SK-N-SH (cell line): Measurements from ENCODE around the gene AQP1. TPM values are rescaled to one million over a fixed set of nuclear protein-coding genes. Genes with fewer than 3 reads are reported as not detected.

Experiments
- CTCF ChIA-PET: fragments of 300-600, 350-600 bp; formaldehyde crosslinking; extraction: SDS; loops from one replicate; lab custom pipeline; 2021; lab: Yijun Ruan, JAX
- POLR2A ChIA-PET: fragments of 350-600 bp; sonication (Branson Sonifier 250); formaldehyde crosslinking; extraction: SDS; loops from one replicate; lab custom pipeline; 2020; ENCODE audit warnings: antibody characterized with exemption, inconsistent platforms; lab: Yijun Ruan, JAX
- DNase-seq: peaks from one replicate; pipeline ENCODE4 v3.0.0; 2012
- H2AFZ ChIP-seq: fragments of 200-600 bp; sonication (generic); 2 replicates; pipeline ENCODE4 v1.8.1; 2016; ENCODE audit warnings: antibody characterized with exemption, mild to moderate bottlenecking, low read depth
- H3F3A ChIP-seq: fragments of 200-600 bp; sonication (generic); replicated peaks from 2 replicates; pipeline ENCODE3; 2016; ENCODE audit warnings: antibody characterized with exemption, mild to moderate bottlenecking; ENCODE audit not compliant: insufficient read depth
- H3K27ac ChIP-seq, 2 experiments: fragments of 200-500 bp in 1 of 2; fragments of 200-600 bp in 1 of 2; sonication (Bioruptor generic) in 1 of 2; sonication (generic), shearing (Covaris generic) in 1 of 2; 2 replicates each; pipeline versions ENCODE4 v1.5.1 to v1.6.1; 2014 to 2016; ENCODE audit warnings: low read depth in 2 of 2, inconsistent platforms in 1 of 2, low read length in 1 of 2, mild to moderate bottlenecking in 1 of 2, mixed read lengths in 1 of 2
- H3K27me3 ChIP-seq: fragments of 200-600 bp; sonication (generic), shearing (Covaris generic); 2 replicates; pipeline ENCODE4 v1.6.1; 2016; ENCODE audit warnings: mixed run types; ENCODE audit not compliant: insufficient read depth
- H3K36me3 ChIP-seq, 2 experiments: fragments of 200-500 bp in 1 of 2; fragments of 200-600 bp in 1 of 2; sonication (Bioruptor generic) in 1 of 2; sonication (generic) in 1 of 2; replicated peaks in 1 of 2; 2 replicates each; pipeline versions ENCODE3 to v1.5.1; 2014 to 2016; ENCODE audit warnings: low read length in 1 of 2, mild to moderate bottlenecking in 1 of 2; ENCODE audit not compliant: insufficient read depth in 2 of 2, control insufficient read depth in 1 of 2
- H3K4me1 ChIP-seq, 2 experiments: fragments of 200-500 bp in 1 of 2; fragments of 200-600 bp in 1 of 2; sonication (Bioruptor generic) in 1 of 2; sonication (generic), shearing (Covaris generic) in 1 of 2; 2 replicates each; pipeline versions ENCODE4 v1.5.1 to v1.6.1; 2014 to 2016; ENCODE audit warnings: low read depth in 1 of 2, low read length in 1 of 2, mixed run types in 1 of 2; ENCODE audit not compliant: insufficient read depth in 2 of 2, control insufficient read depth in 1 of 2
- H3K4me2 ChIP-seq: fragments of 200-600 bp; sonication (generic), shearing (Covaris generic); 2 replicates; pipeline ENCODE4 v1.6.1; 2017; ENCODE audit warnings: mixed run types
- H3K4me3 ChIP-seq, 2 experiments: fragments of 200-500 bp in 1 of 2; fragments of 200-600 bp in 1 of 2; sonication (Bioruptor generic) in 1 of 2; sonication (generic), shearing (Covaris generic) in 1 of 2; 2 replicates each; pipeline versions ENCODE4 v1.5.1 to v1.8.1; 2014 to 2016; ENCODE audit warnings: low read depth in 2 of 2, inconsistent platforms in 1 of 2, low read length in 1 of 2, mild to moderate bottlenecking in 1 of 2, mixed read lengths in 1 of 2, moderate library complexity in 1 of 2
- H3K79me2 ChIP-seq: fragments of 200-600 bp; sonication (generic); 2 replicates; pipeline ENCODE4 v1.8.1; 2017; ENCODE audit warnings: mild to moderate bottlenecking; ENCODE audit not compliant: insufficient read depth
- H3K9ac ChIP-seq: fragments of 200-600 bp; sonication (generic); 2 replicates; pipeline ENCODE4 v1.6.1; 2017; ENCODE audit warnings: mixed run types
- H3K9me2 ChIP-seq: fragments of 200-600 bp; sonication (generic); 2 replicates; pipeline ENCODE4 v1.6.1; 2017; ENCODE audit warnings: mixed run types
- H3K9me3 ChIP-seq: fragments of 200-600 bp; sonication (generic); 2 replicates; pipeline ENCODE4 v1.6.1; 2017; ENCODE audit warnings: mixed run types, mild to moderate bottlenecking, moderate library complexity
- H4K20me1 ChIP-seq: fragments of 200-600 bp; sonication (generic); 2 replicates; pipeline ENCODE4 v1.6.1; 2017; ENCODE audit warnings: mild to moderate bottlenecking, mixed run types; ENCODE audit not compliant: insufficient read depth
- CTCF ChIP-seq: fragments of 200-600 bp; sonication (generic); IDR thresholded peaks from 2 replicates; pipeline ENCODE4 v1.6.1; 2017; ENCODE audit warnings: antibody characterized with exemption, mild to moderate bottlenecking, moderate library complexity
- EP300 ChIP-seq, 2 experiments: IDR thresholded peaks; 2 replicates each; pipeline versions ENCODE4 v1.4.0 to v1.6.1; 2012; ENCODE audit warnings: borderline replicate concordance in 1 of 2, low read depth in 1 of 2, low read length in 1 of 2
- EZH2phosphoT487 ChIP-seq: fragments of 200-600 bp; sonication (generic); IDR thresholded peaks from 2 replicates; pipeline ENCODE4 v1.6.1; 2017; ENCODE audit warnings: low read depth, mixed run types, mild to moderate bottlenecking, antibody characterized with exemption, moderate library complexity, borderline replicate concordance
- FOSL2 ChIP-seq: IDR thresholded peaks from 2 replicates; pipeline ENCODE4 v1.4.0; 2012; ENCODE audit warnings: low read depth, mild to moderate bottlenecking, moderate library complexity, borderline replicate concordance
- GABPA ChIP-seq: IDR thresholded peaks from 2 replicates; pipeline ENCODE4 v1.4.0; 2012; ENCODE audit warnings: low read depth, mild to moderate bottlenecking
- PBX3 ChIP-seq: IDR thresholded peaks from 2 replicates; pipeline ENCODE4; 2012
- RAD21 ChIP-seq: IDR thresholded peaks from 2 replicates; pipeline ENCODE4 v1.6.1; 2012; ENCODE audit warnings: mild to moderate bottlenecking, low read length
- RCOR1 ChIP-seq: fragments of 150-350 bp; IDR thresholded peaks from 2 replicates; pipeline ENCODE4 v1.6.1; 2017; ENCODE audit warnings: antibody characterized with exemption, low read length
- RFX5 ChIP-seq: IDR thresholded peaks from 2 replicates; pipeline ENCODE4 v1.6.1; 2012; ENCODE audit warnings: mild to moderate bottlenecking, improper control_type of control experiment, low read length
- USF1 ChIP-seq: IDR thresholded peaks from 2 replicates; pipeline ENCODE4 v1.4.0; 2012; ENCODE audit warnings: low read depth, borderline replicate concordance
- ZBTB33 ChIP-seq: IDR thresholded peaks from 2 replicates; pipeline ENCODE4 v1.4.0; 2012; ENCODE audit warnings: low read depth, borderline replicate concordance
- WGBS: methylation state at CpG from one replicate; pipeline ENCODE4 v1.1.6; 2017; ENCODE audit warnings: low lambda C conversion rate; 5-methylcytosine and 5-hydroxymethylcytosine counted together
- polyA plus RNA-seq, 3 experiments: library from polyadenylated mRNA; depleted of rRNA; stranded (reverse); fragments of >200 nt; gene quantifications; 2 replicates each; pipeline ENCODE4 v1.2.3, GENCODE V29; 2012

Gene AQP1
- polyA plus RNA-seq, 1 of the 3 experiments (the other 2 are of a cell fraction): 1.7 TPM

GRCh38 chr7:30896783-30897637 lies 14.6 kb upstream of the AQP1 start:
- WGBS: 70% methylated on average over 13 of the region's 13 CpGs
- Histone ChIP-seq H4K20me1 (no peaks in the 10 kb centered on the region), H3K9ac (no peak overlapping the region), H3K36me3 (no peaks in the 10 kb centered on the region), H3K27me3 (no peaks in the 10 kb centered on the region), H3F3A (no peaks in the 10 kb centered on the region), H3K4me1 (peaks cover 0 to 13% of the 10 kb centered on the region in 2 experiments; a peak in 1 of 4 replicates), H2AFZ (no peak overlapping the region), H3K9me2 (no peaks in the 10 kb centered on the region), H3K9me3 (no peaks in the 10 kb centered on the region), H3K4me3 (no peak overlapping the region), H3K4me2 (no peak overlapping the region), H3K27ac (no peak overlapping the region), H3K79me2 (no peaks in the 10 kb centered on the region)
- ChIA-PET POLR2A (interaction anchor here (1.3 kb wide), 1 partner anchor 42 kb away, joined by 4 read pairs; no protein-coding TSS in a partner anchor), CTCF (interaction anchor here (1.1 to 6.5 kb wide), 2 partner anchors 13 to 42 kb away, joined by 3 to 25 read pairs; no protein-coding TSS in a partner anchor)
- no peak for DNase-seq
- TF ChIP-seq FOSL2 (no peak), RAD21 (no peak), EP300 (IDR thresholded peaks at IDR 0.05; ENCODE audit: borderline replicate concordance in 1 of 2, low read depth in 1 of 2, low read length in 1 of 2) (no peak)

GRCh38 chr7:30897770-30898169 lies 13.9 kb upstream of the AQP1 start:
- ChIA-PET CTCF (interaction anchor here (6.5 kb wide), 1 partner anchor 41 kb away, joined by 25 read pairs; no protein-coding TSS in a partner anchor), POLR2A (interaction anchor here (1.0 to 1.3 kb wide), 2 partner anchors 11 to 41 kb away, joined by 4 read pairs; no protein-coding TSS in a partner anchor)
- H3F3A ChIP-seq: no peaks in the 10 kb centered on the region
- no peak overlapping the region for H3K4me2 ChIP-seq
- H3K9ac ChIP-seq: no peak overlapping the region
- H3K9me2 ChIP-seq: no peaks in the 10 kb centered on the region
- WGBS: 52% methylated on average over 2 of the region's 2 CpGs
- no peaks in the 10 kb centered on the region for H3K79me2 ChIP-seq
- DNase-seq: no peak
- no peak overlapping the region for H2AFZ ChIP-seq
- H3K9me3 ChIP-seq: no peaks in the 10 kb centered on the region
- H3K4me1 ChIP-seq: peaks cover 0 to 13% of the 10 kb centered on the region in 2 experiments; a peak in 1 of 4 replicates
- H4K20me1 ChIP-seq: no peaks in the 10 kb centered on the region
- H3K4me3 ChIP-seq: no peak overlapping the region
- TF ChIP-seq CTCF: no peak
- no peak for TF ChIP-seq USF1
- TF ChIP-seq RFX5: no peak
- no peak for TF ChIP-seq ZBTB33
- no peak for TF ChIP-seq GABPA
- TF ChIP-seq EZH2phosphoT487: no peak
- TF ChIP-seq RCOR1: no peak
- no peak for TF ChIP-seq PBX3
- H3K36me3 ChIP-seq: no peaks in the 10 kb centered on the region
- H3K27ac ChIP-seq: no peak overlapping the region
- H3K27me3 ChIP-seq: no peaks in the 10 kb centered on the region
